ENCODE measurements around the gene TINCR. TPM values are rescaled to one million over a fixed set of nuclear protein-coding genes. Genes with fewer than 3 reads are reported as not detected.

The TINCR gene
- total RNA-seq, 1 donor from 2014 or later, result 1.7 TPM

- Mint-ChIP-seq H3K4me1 (ENCODE audit: low read depth) (peaks cover 21% of the 10 kb centered on the region), H3K4me3 (ENCODE audit: unreplicated experiment) (peak overlapping the region; percentile 41), H3K27ac (ENCODE audit: unreplicated experiment) (no peak overlapping the region), H3K27me3 (ENCODE audit: low read depth) (no peaks in the 10 kb centered on the region), H3K9me3 (ENCODE audit: low read depth) (peaks cover 5% of the 10 kb centered on the region), H3K36me3 (ENCODE audit: low read depth) (peaks cover 6% of the 10 kb centered on the region)
- no peak for DNase-seq (ENCODE audit: low spot score)
- TF ChIP-seq CTCF (IDR thresholded peaks at IDR 0.05), result no peak
Observed at GRCh38 chr19:5536337-5536894, 31.3 kb downstream of the TINCR start.

GRCh38 chr19:5534787-5535586 lies 32.8 kb downstream of the TINCR start:
- Mint-ChIP-seq H3K9me3 (ENCODE audit: low read depth) (peaks cover 5% of the 10 kb centered on the region), H3K27me3 (ENCODE audit: low read depth) (no peaks in the 10 kb centered on the region), H3K4me1 (ENCODE audit: low read depth) (peaks cover 21% of the 10 kb centered on the region), H3K36me3 (ENCODE audit: low read depth) (peaks cover 6% of the 10 kb centered on the region), H3K4me3 (ENCODE audit: unreplicated experiment) (no peak overlapping the region), H3K27ac (ENCODE audit: unreplicated experiment) (no peak overlapping the region)
- no peak for DNase-seq (ENCODE audit: low spot score)
- TF ChIP-seq CTCF (IDR thresholded peaks at IDR 0.05), result peak; percentile 76

- DNase-seq (ENCODE audit: low spot score), result no peak
- Mint-ChIP-seq H3K36me3 (ENCODE audit: low read depth) (peaks cover 6% of the 10 kb centered on the region), H3K27me3 (ENCODE audit: low read depth) (peaks cover 3% of the 10 kb centered on the region), H3K9me3 (ENCODE audit: low read depth) (peaks cover 5% of the 10 kb centered on the region), H3K4me3 (ENCODE audit: unreplicated experiment) (no peak overlapping the region), H3K27ac (ENCODE audit: unreplicated experiment) (no peak overlapping the region), H3K4me1 (ENCODE audit: low read depth) (peaks cover 13% of the 10 kb centered on the region)
- TF ChIP-seq CTCF (IDR thresholded peaks at IDR 0.05), result no peak
Observed at GRCh38 chr19:5533257-5533656, 34.5 kb downstream of the TINCR start.

GRCh38 chr19:5530701-5531100 lies 37.1 kb downstream of the TINCR start:
- DNase-seq (ENCODE audit: low spot score), result no peak
- Mint-ChIP-seq H3K27me3 (ENCODE audit: low read depth) (peaks cover 16% of the 10 kb centered on the region), H3K4me1 (ENCODE audit: low read depth) (no peaks in the 10 kb centered on the region), H3K9me3 (ENCODE audit: low read depth) (peaks cover 5% of the 10 kb centered on the region), H3K27ac (ENCODE audit: unreplicated experiment) (no peak overlapping the region), H3K36me3 (ENCODE audit: low read depth) (peaks cover 6% of the 10 kb centered on the region), H3K4me3 (ENCODE audit: unreplicated experiment) (no peak overlapping the region)
- TF ChIP-seq CTCF (IDR thresholded peaks at IDR 0.05), result no peak

- Mint-ChIP-seq H3K36me3 (ENCODE audit: low read depth) (peaks cover 2% of the 10 kb centered on the region), H3K27ac (ENCODE audit: unreplicated experiment) (no peak overlapping the region), H3K27me3 (ENCODE audit: low read depth) (peaks cover 34% of the 10 kb centered on the region), H3K4me3 (ENCODE audit: unreplicated experiment) (no peak overlapping the region), H3K9me3 (ENCODE audit: low read depth) (no peaks in the 10 kb centered on the region), H3K4me1 (ENCODE audit: low read depth) (no peaks in the 10 kb centered on the region)
- no peak for TF ChIP-seq CTCF (IDR thresholded peaks at IDR 0.05)
- no peak for DNase-seq (ENCODE audit: low spot score)
Observed at GRCh38 chr19:5526691-5527090, 41.1 kb downstream of the TINCR start.
